ENCODE data around the gene CYP1A2. TPM values are rescaled to one million over a fixed set of nuclear protein-coding genes. Genes with fewer than 3 reads are reported as not detected.

CYP1A2 gene
- total and polyA plus RNA-seq, 12 donors: 0.11 TPM; not detected in 11

DNA sequence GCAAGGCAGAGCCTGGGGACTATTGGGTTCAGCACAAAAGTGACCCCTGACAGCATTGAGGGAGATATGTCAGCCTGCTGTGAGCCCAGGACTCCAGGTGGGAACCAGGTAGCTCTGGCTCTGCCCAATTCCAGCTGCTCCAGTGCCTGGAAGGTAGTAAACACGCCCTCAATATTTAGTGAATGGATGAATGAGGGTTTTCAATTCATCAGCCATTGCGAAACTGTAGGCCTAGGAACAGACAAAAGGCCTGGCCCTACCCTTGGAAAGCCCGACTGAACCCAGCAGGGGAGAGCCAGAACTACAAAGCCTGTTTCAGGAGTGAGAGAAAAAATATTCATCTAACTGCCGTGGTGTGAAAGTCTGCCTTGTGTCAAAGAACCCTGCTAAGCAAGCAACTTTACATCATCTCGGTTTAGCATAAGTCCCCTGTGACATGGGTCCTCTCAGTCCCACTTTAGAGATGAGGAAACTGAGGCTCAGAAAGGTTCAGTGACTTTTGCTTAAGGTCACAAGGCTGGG is 25.1 kb downstream of the CYP1A2 start:
- WGBS, 2 donors: 85 to 87% methylated on average over 5 of the region's 5 CpGs
- intact Hi-C loops (cut with DNase I): loop anchor here in 7 of 10 donors (5.0 to 10.0 kb wide), 7 partner anchors 34 to 399 kb away; partner anchors contain the start of gene FAM219B (in 1 of the 7)
- H3K4me1 ChIP-seq: peaks cover 8 to 63% (median 25%) of the 10 kb centered on the region in 9 donors

GRCh38 chr15:74775132-74775562 is 26.5 kb downstream of the CYP1A2 start:
- TF ChIP-seq, protein P1, sequence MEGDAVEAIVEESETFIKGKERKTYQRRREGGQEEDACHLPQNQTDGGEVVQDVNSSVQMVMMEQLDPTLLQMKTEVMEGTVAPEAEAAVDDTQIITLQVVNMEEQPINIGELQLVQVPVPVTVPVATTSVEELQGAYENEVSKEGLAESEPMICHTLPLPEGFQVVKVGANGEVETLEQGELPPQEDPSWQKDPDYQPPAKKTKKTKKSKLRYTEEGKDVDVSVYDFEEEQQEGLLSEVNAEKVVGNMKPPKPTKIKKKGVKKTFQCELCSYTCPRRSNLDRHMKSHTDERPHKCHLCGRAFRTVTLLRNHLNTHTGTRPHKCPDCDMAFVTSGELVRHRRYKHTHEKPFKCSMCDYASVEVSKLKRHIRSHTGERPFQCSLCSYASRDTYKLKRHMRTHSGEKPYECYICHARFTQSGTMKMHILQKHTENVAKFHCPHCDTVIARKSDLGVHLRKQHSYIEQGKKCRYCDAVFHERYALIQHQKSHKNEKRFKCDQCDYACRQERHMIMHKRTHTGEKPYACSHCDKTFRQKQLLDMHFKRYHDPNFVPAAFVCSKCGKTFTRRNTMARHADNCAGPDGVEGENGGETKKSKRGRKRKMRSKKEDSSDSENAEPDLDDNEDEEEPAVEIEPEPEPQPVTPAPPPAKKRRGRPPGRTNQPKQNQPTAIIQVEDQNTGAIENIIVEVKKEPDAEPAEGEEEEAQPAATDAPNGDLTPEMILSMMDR (IDR thresholded peaks at IDR 0.05): no peak
- H3K27me3 ChIP-seq: no peaks in the 10 kb centered on the region
- DNase-seq (no peak), ATAC-seq (no peak)
- no peak overlapping the region for H3K4me3 ChIP-seq
- intact Hi-C loops (cut with DNase I): loop anchor here in 4 of 10 donors (5.0 to 10.0 kb wide), 4 partner anchors 60 to 400 kb away; partner anchors contain the start of gene FAM219B (in 1 of the 4)
- no peaks in the 10 kb centered on the region for H3K36me3 ChIP-seq
- 82 to 85% methylated on average over 5 of the region's 5 CpGs for WGBS, 2 donors
- peaks cover 8 to 76% (median 25%) of the 10 kb centered on the region in 9 donors for H3K4me1 ChIP-seq
- no peaks in the 10 kb centered on the region for H3K9me3 ChIP-seq
- peak overlapping the region in 1 of 10 donors; percentile 96 for H3K27ac ChIP-seq

More for the DNA sequence above, 25.1 kb downstream of the CYP1A2 start:
- no peaks in the 10 kb centered on the region for H3K36me3 ChIP-seq
- H3K4me3 ChIP-seq: no peak overlapping the region
- no peaks in the 10 kb centered on the region for H3K27me3 ChIP-seq
- ATAC-seq (no peak), DNase-seq (no peak)
- H3K27ac ChIP-seq: no peak overlapping the region
- TF ChIP-seq, protein P1 (IDR thresholded peaks at IDR 0.05): no peak
- H3K9me3 ChIP-seq: no peaks in the 10 kb centered on the region

- intact Hi-C loops (cut with DNase I): loop anchor here in 4 of 10 donors (5.0 to 10.0 kb wide), 4 partner anchors 59 to 401 kb away; partner anchors contain the start of gene FAM219B (in 1 of the 4)
- 77% methylated on average over 4 of the region's 4 CpGs for WGBS, 2 donors
- peak overlapping the region in 1 of 10 donors; percentile 96 for H3K27ac ChIP-seq
Measured at GRCh38 chr15:74775894-74776293, 27.2 kb downstream of the CYP1A2 start.

More at GRCh38 chr15:74775894-74776293, 27.2 kb downstream of the CYP1A2 start:
- TF ChIP-seq, protein P1 (IDR thresholded peaks at IDR 0.05): no peak
- Histone ChIP-seq H3K9me3 (no peaks in the 10 kb centered on the region), H3K4me3 (no peak overlapping the region), H3K27me3 (no peaks in the 10 kb centered on the region), H3K4me1 (peaks cover 8 to 82% (median 30%) of the 10 kb centered on the region in 9 donors), H3K36me3 (no peaks in the 10 kb centered on the region)
- no peak for DNase-seq
- no peak for ATAC-seq
